ENCODE data around the gene DFFB. TPM values are rescaled to one million over a fixed set of nuclear protein-coding genes. Genes with fewer than 3 reads are reported as not detected.
A peak's percentile ranks its signal among the peaks of the same experiment; 100 is the strongest.

The DFFB gene
- total and polyA plus RNA-seq, 9 of the 15 experiments (the other 6 are each of a cell fraction or from before 2014, with no cell fraction given): 2.3 to 15.8 (median 11.5) TPM

DNA sequence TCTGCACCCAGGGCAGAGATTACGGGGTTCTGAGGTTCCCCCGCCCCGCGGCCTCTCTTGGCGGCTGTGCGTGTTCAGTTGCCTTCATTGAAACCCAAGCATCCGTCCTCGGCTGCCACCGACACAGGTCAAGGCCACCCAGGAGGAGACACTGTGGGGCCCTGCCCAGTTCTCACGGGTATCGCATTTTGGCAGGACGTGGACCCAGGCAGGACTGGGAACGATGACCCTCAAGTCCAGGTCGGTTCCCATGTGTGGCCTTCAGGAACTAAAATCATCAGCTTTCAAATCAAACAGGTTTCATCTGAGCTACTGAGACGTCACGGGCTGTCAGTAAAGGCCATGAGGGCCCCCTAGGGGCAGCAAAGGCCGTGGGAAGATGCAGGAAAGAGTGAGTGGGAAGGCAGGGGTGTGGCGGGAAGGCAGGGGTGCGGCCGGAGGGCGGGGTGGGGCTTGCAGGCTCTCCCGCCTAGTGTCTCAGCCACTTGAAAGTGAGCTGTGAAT is 49.8 kb downstream of the DFFB start:
- no peaks in the 10 kb centered on the region for H3K36me3 ChIP-seq (ENCODE audit: control insufficient read depth, insufficient read depth, low read length)
- peaks cover 0 to 21% of the 10 kb centered on the region in 2 experiments; a peak in 4 of 5 replicates for H3K27me3 ChIP-seq (ENCODE audit: control insufficient read depth in 2 of 2, insufficient read depth in 2 of 2, low read length in 2 of 2)
- H3K9me1 ChIP-seq (ENCODE audit: control insufficient read depth, insufficient read depth, low read length): no peaks in the 10 kb centered on the region
- intact Hi-C loops (cut with micrococcal nuclease) (loop anchor here (1.0 kb wide), 1 partner anchor 122 kb away; no protein-coding TSS in a partner anchor), in situ Hi-C loops (cut with MboI) (no loop called here)
- DNase-seq (ENCODE audit: extremely low read depth in 1 of 4, low spot score in 3 of 4) (peak; percentile 81 to 86 (median 84)), ATAC-seq (peak; percentile 82), FAIRE-seq (peak; percentile 84)
- no peak overlapping the region for H3K27ac ChIP-seq (ENCODE audit: extremely low read depth, low read depth, low read length)
- peaks cover 10 to 60% of the 10 kb centered on the region in 2 experiments; a peak in 4 of 5 replicates for H3K4me1 ChIP-seq (replicated peaks in 1 of 2; ENCODE audit: control insufficient read depth in 2 of 2, insufficient read depth in 2 of 2, low read length in 2 of 2)
- ChIA-PET POLR2A (interaction anchor here (0.6 to 0.9 kb wide), 4 partner anchors 121 to 486 kb away, joined by 3 read pairs; no protein-coding TSS in a partner anchor), CTCF (ENCODE audit: low intra/inter-chr PET ratio) (interaction anchor here (0.9 kb wide), 1 partner anchor 122 kb away, joined by 7 read pairs; no protein-coding TSS in a partner anchor)
- WGBS (ENCODE audit: insufficient coverage, low coverage, missing lambda C conversion rate): 52% methylated on average over 22 of the region's 22 CpGs
- H3K4me2 ChIP-seq (ENCODE audit: insufficient read depth, low read length): no peak overlapping the region
- H3K9ac ChIP-seq (ENCODE audit: insufficient read depth in 1 of 2, low read depth in 2 of 2, low read length in 2 of 2): peak overlapping the region in 1 of 2 experiments; percentile 79; a peak in 2 of 4 replicates
- H4K20me1 ChIP-seq (replicated peaks; ENCODE audit: control insufficient read depth, insufficient read depth, low read length): peaks cover 13% of the 10 kb centered on the region; the same call in 1 of the 2 replicates
- BruUV-seq (replicated peaks): no TSS peak
- no peaks in the 10 kb centered on the region for H3K79me2 ChIP-seq (ENCODE audit: control insufficient read depth, insufficient read depth, low read length)
- no peak overlapping the region for H3K4me3 ChIP-seq
- H3K9me3 ChIP-seq (replicated peaks; ENCODE audit: control insufficient read depth, insufficient read depth, low read depth, low read length): no peaks in the 10 kb centered on the region
- no peak overlapping the region; the same call in 1 of the 2 replicates for H2AFZ ChIP-seq (ENCODE audit: low read depth, low read length)
- TF ChIP-seq, protein P1, sequence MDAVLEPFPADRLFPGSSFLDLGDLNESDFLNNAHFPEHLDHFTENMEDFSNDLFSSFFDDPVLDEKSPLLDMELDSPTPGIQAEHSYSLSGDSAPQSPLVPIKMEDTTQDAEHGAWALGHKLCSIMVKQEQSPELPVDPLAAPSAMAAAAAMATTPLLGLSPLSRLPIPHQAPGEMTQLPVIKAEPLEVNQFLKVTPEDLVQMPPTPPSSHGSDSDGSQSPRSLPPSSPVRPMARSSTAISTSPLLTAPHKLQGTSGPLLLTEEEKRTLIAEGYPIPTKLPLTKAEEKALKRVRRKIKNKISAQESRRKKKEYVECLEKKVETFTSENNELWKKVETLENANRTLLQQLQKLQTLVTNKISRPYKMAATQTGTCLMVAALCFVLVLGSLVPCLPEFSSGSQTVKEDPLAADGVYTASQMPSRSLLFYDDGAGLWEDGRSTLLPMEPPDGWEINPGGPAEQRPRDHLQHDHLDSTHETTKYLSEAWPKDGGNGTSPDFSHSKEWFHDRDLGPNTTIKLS (IDR thresholded peaks at IDR 0.05; ENCODE audit: borderline replicate concordance, low read depth): no peak
- TF ChIP-seq ATF1 (CRISPR knock-in tag; IDR thresholded peaks at IDR 0.05) (no peak), ATF1 (tag; IDR thresholded peaks at IDR 0.05) (peak; percentile 78), POLR2G (IDR thresholded peaks at IDR 0.05; ENCODE audit: low read depth, low read length) (no peak), ZNF444 (CRISPR knock-in tag; IDR thresholded peaks at IDR 0.05) (no peak), HMG20A (CRISPR knock-in tag; conservative IDR thresholded peaks at IDR 0.05) (no peak), CTBP1 (IDR thresholded peaks at IDR 0.05; ENCODE audit: borderline replicate concordance) (no peak), NCOA6 (IDR thresholded peaks at IDR 0.05) (no peak), EGR1 (conservative IDR thresholded peaks at IDR 0.05) (peak; percentile 67; the same call in 1 of the 2 replicates), CBX8 (IDR thresholded peaks at IDR 0.05; ENCODE audit: borderline replicate concordance, extremely low read depth, low read depth, low read length, poor library complexity, severe bottlenecking) (no peak), HDAC1 (IDR thresholded peaks at IDR 0.05) (0 out of 4 replicates have a peak, but pooled peaks of 1 of the 2 experiments have one; percentile 11), ZNF165 (CRISPR knock-in tag; IDR thresholded peaks at IDR 0.05; ENCODE audit: borderline replicate concordance) (no peak), CBFA2T3 (IDR thresholded peaks at IDR 0.05) (no peak), HSF4 (CRISPR knock-in tag; IDR thresholded peaks at IDR 0.05; ENCODE audit: borderline replicate concordance) (no peak), HNRNPH1 (optimal IDR thresholded peaks at IDR 0.05; ENCODE audit: low read depth, low read length) (no peak), XRCC5 (IDR thresholded peaks at IDR 0.05; ENCODE audit: low read depth, low read length) (0 out of 2 replicates have a peak, but pooled peaks have one; percentile 64), NFIC (IDR thresholded peaks at IDR 0.05) (no peak)
- TF ChIP-seq, protein P2, sequence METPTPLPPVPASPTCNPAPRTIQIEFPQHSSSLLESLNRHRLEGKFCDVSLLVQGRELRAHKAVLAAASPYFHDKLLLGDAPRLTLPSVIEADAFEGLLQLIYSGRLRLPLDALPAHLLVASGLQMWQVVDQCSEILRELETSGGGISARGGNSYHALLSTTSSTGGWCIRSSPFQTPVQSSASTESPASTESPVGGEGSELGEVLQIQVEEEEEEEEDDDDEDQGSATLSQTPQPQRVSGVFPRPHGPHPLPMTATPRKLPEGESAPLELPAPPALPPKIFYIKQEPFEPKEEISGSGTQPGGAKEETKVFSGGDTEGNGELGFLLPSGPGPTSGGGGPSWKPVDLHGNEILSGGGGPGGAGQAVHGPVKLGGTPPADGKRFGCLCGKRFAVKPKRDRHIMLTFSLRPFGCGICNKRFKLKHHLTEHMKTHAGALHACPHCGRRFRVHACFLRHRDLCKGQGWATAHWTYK (CRISPR knock-in tag; IDR thresholded peaks at IDR 0.05): no peak
- TF ChIP-seq, protein P3, sequence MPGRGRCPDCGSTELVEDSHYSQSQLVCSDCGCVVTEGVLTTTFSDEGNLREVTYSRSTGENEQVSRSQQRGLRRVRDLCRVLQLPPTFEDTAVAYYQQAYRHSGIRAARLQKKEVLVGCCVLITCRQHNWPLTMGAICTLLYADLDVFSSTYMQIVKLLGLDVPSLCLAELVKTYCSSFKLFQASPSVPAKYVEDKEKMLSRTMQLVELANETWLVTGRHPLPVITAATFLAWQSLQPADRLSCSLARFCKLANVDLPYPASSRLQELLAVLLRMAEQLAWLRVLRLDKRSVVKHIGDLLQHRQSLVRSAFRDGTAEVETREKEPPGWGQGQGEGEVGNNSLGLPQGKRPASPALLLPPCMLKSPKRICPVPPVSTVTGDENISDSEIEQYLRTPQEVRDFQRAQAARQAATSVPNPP (IDR thresholded peaks at IDR 0.05; ENCODE audit: borderline replicate concordance, insufficient read depth, insufficient read length): no peak

Data from K562 (cell line).